PC-9 (cell line): ENCODE results near the gene MMP24. TPM values are rescaled to one million over a fixed set of nuclear protein-coding genes. Genes with fewer than 3 reads are reported as not detected.
"Not testable (repeated sequence)": the region's sequence is repeated elsewhere in the genome, so short reads cannot be mapped to it uniquely, and the experiment has no call there.

Experiments
- BruUV-seq: library from RNA; stranded (reverse); fragments of 400-500 nt; replicated peaks from 2 replicates; lab custom pipeline; 2021; lab: Mats Ljungman, UMichigan
- CTCF ChIA-PET: fragments of 300-600 bp; sonication (Branson Sonifier 250); formaldehyde crosslinking; loops from one replicate; lab custom pipeline; 2022; ENCODE audit warnings: antibody characterized with exemption; lab: Charles Lee
- POLR2A ChIA-PET: fragments of 300-600 bp; sonication (Branson Sonifier 250); formaldehyde crosslinking; loops from one replicate; lab custom pipeline; 2022; ENCODE audit warnings: antibody characterized with exemption; ENCODE audit not compliant: unreplicated experiment; lab: Charles Lee
- DNase-seq, 2 experiments: peaks; one replicate each; pipeline versions ENCODE4 v3.0.0 to v3.0.0-alpha.2; 2015 to 2022; ENCODE audit warnings: mixed read lengths in 1 of 2
- H2AFZ ChIP-seq: fragments of 200-600 bp; sonication (generic); 2 replicates; pipeline ENCODE4 v1.8.1; 2017; ENCODE audit warnings: antibody characterized with exemption
- H3F3A ChIP-seq: fragments of 200-600 bp; sonication (generic); 2 replicates; pipeline ENCODE4 v1.8.1; 2017; ENCODE audit warnings: antibody characterized with exemption, mild to moderate bottlenecking, low read depth; ENCODE audit not compliant: insufficient read depth
- H3K27ac ChIP-seq: fragments of 200-600 bp; sonication (generic); 2 replicates; pipeline ENCODE4 v1.6.1; 2016; ENCODE audit warnings: mixed run types
- H3K27me3 ChIP-seq: fragments of 200-600 bp; sonication (generic); 2 replicates; pipeline ENCODE4 v1.6.1; 2016; ENCODE audit warnings: low read depth, mixed run types; ENCODE audit not compliant: insufficient read depth
- H3K36me3 ChIP-seq: fragments of 200-600 bp; sonication (generic); 2 replicates; pipeline ENCODE4 v1.6.1; 2016; ENCODE audit warnings: low read depth, mixed run types
- H3K4me1 ChIP-seq: fragments of 200-600 bp; sonication (generic); replicated peaks from 2 replicates; pipeline ENCODE4 v1.6.1; 2016; ENCODE audit warnings: mixed run types; ENCODE audit not compliant: insufficient read depth
- H3K4me2 ChIP-seq: fragments of 200-600 bp; sonication (generic); 2 replicates; pipeline ENCODE4 v1.6.1; 2017; ENCODE audit warnings: mixed run types
- H3K4me3 ChIP-seq: fragments of 200-600 bp; sonication (generic); 2 replicates; pipeline ENCODE4 v1.6.1; 2016; ENCODE audit warnings: mixed run types
- H3K79me2 ChIP-seq: fragments of 200-600 bp; sonication (generic); 2 replicates; pipeline ENCODE4 v1.6.1; 2017; ENCODE audit warnings: low read depth, mixed run types
- H3K9me2 ChIP-seq: fragments of 200-600 bp; sonication (generic); 2 replicates; pipeline ENCODE4 v1.8.1; 2017; ENCODE audit warnings: mild to moderate bottlenecking; ENCODE audit not compliant: insufficient read depth
- H3K9me3 ChIP-seq: fragments of 200-600 bp; sonication (generic); 2 replicates; pipeline ENCODE4 v1.8.1; 2016; ENCODE audit warnings: low read depth; ENCODE audit not compliant: insufficient read depth
- H4K20me1 ChIP-seq: fragments of 200-600 bp; sonication (generic); 2 replicates; pipeline ENCODE4 v1.8.1; 2017; ENCODE audit not compliant: insufficient read depth
- EZH2 ChIP-seq: fragments of 200-600 bp; sonication (generic); IDR thresholded peaks from 2 replicates; pipeline ENCODE4 v1.8.0; 2017; ENCODE audit warnings: antibody characterized with exemption, low read depth
- intact Hi-C: fragments of 100-400 bp; cut with micrococcal nuclease; formaldehyde crosslinking; loops from one replicate; pipeline ENCODE4 v1.10.0; 2022; ENCODE audit not compliant: unreplicated experiment
- total RNA-seq: library from RNA; stranded (reverse); gene quantifications from 2 replicates; pipeline ENCODE4 v1.2.3, GENCODE V29; 2021
- TF ChIP-seq, protein P1 (sequence below): fragments of 200-600 bp; sonication (generic); conservative IDR thresholded peaks from 2 replicates; pipeline ENCODE4 v1.6.1; 2017; ENCODE audit warnings: mixed run types, antibody characterized with exemption, mild to moderate bottlenecking, moderate library complexity

MMP24 gene
- total RNA-seq, 1 experiment from 2014 or later = 0.48 TPM

- ChIA-PET CTCF (no interaction called here), POLR2A (no interaction called here)
- no peaks in the 10 kb centered on the region for H3K27me3 ChIP-seq
- no peaks in the 10 kb centered on the region for H3K79me2 ChIP-seq
- no peaks in the 10 kb centered on the region for H3K36me3 ChIP-seq
- intact Hi-C loops = no loop called here
- H3K4me1 ChIP-seq = peaks cover 7% of the 10 kb centered on the region
- peaks cover 9% of the 10 kb centered on the region; the same call in 1 of the 2 replicates for H3F3A ChIP-seq
- no peak overlapping the region for H3K27ac ChIP-seq
- H3K9me2 ChIP-seq = no peaks in the 10 kb centered on the region
- H3K9me3 ChIP-seq = peaks cover 3% of the 10 kb centered on the region
- no peak overlapping the region for H2AFZ ChIP-seq
- DNase-seq = no peak
- no peak for TF ChIP-seq EZH2
- TF ChIP-seq, protein P1, sequence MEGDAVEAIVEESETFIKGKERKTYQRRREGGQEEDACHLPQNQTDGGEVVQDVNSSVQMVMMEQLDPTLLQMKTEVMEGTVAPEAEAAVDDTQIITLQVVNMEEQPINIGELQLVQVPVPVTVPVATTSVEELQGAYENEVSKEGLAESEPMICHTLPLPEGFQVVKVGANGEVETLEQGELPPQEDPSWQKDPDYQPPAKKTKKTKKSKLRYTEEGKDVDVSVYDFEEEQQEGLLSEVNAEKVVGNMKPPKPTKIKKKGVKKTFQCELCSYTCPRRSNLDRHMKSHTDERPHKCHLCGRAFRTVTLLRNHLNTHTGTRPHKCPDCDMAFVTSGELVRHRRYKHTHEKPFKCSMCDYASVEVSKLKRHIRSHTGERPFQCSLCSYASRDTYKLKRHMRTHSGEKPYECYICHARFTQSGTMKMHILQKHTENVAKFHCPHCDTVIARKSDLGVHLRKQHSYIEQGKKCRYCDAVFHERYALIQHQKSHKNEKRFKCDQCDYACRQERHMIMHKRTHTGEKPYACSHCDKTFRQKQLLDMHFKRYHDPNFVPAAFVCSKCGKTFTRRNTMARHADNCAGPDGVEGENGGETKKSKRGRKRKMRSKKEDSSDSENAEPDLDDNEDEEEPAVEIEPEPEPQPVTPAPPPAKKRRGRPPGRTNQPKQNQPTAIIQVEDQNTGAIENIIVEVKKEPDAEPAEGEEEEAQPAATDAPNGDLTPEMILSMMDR = no peak
- BruUV-seq = no TSS peak
- H3K4me2 ChIP-seq = no peak overlapping the region
- no peak overlapping the region for H3K4me3 ChIP-seq
- H4K20me1 ChIP-seq = no peaks in the 10 kb centered on the region
These were observed 34.9 kb upstream of the MMP24 start for GRCh38 chr20:35191419-35192117.

DNA sequence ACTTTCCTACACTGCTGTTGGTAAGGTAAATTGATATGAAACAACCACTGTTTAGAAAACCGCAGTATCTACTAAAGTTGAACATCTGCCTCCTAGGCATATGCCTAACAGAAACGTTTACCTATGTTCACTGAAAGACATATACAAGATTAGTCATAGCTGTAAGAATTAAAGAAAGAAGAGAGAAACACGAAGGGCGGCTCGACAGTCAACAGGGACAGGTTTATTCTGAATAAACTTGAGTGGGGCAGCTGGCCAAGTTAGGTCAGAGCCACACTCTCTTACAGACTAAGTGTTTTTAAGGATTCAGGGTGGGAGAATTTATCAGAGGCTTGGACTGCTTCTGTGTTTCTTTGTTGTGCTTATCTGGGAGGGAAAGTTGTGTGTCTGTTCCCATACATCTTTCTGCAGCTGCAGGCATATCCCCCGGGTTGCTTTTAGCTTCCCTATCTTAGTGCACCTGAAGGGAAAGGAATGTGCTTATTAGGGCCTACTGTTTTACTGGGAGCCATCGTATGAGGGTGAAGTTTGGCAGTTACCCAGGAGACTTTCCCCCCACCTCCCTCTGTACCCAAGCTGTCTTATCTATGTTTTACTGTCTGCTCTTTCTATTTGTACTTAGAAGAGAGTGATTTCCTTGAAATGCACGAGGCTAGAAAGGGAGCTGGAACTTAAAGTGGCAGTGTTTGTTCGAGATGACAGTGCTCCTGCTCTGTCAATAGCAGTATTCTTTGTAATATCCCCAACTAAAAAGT, 34.2 kb upstream of the MMP24 start:
- H3K79me2 ChIP-seq = no peaks in the 10 kb centered on the region
- no peak overlapping the region for H3K4me3 ChIP-seq
- no peaks in the 10 kb centered on the region for H3K36me3 ChIP-seq
- peaks cover 8% of the 10 kb centered on the region for H3K9me3 ChIP-seq
- no peak overlapping the region for H2AFZ ChIP-seq
- intact Hi-C loops = no loop called here
- ChIA-PET POLR2A (no interaction called here), CTCF (interaction anchor here (0.7 kb wide), 1 partner anchor 293 kb away, joined by 6 read pairs; no protein-coding TSS in a partner anchor)
- H3K27ac ChIP-seq = no peak overlapping the region
- no peaks in the 10 kb centered on the region for H4K20me1 ChIP-seq
- H3K9me2 ChIP-seq = no peaks in the 10 kb centered on the region
- peaks cover 7% of the 10 kb centered on the region for H3K4me1 ChIP-seq
- no peak overlapping the region for H3K4me2 ChIP-seq
- BruUV-seq = no TSS peak
- DNase-seq = no peak
- no peaks in the 10 kb centered on the region for H3K27me3 ChIP-seq
- H3F3A ChIP-seq = peaks cover 9% of the 10 kb centered on the region; the same call in 1 of the 2 replicates
- TF ChIP-seq EZH2 = no peak
- TF ChIP-seq, protein P1 = no peak

- H3K79me2 ChIP-seq, DNase-seq, H2AFZ ChIP-seq, H4K20me1 ChIP-seq, H3K9me2 ChIP-seq, H3K4me2 ChIP-seq, H3K27ac ChIP-seq, H3K9me3 ChIP-seq, H3F3A ChIP-seq, H3K36me3 ChIP-seq, H3K4me3 ChIP-seq, BruUV-seq, POLR2A ChIA-PET, H3K27me3 ChIP-seq, H3K4me1 ChIP-seq, intact Hi-C loops: not testable (repeated sequence)
- CTCF ChIA-PET = interaction anchor here (0.7 to 1.0 kb wide), 2 partner anchors 10 to 293 kb away, joined by 3 to 6 read pairs; no protein-coding TSS in a partner anchor
These were observed 33.3 kb upstream of the MMP24 start for GRCh38 chr20:35193031-35193791.
